DMS114 treated with DMSO at 0.1 percent for 48 hours (cell line): ENCODE results near the gene RIPOR2.
"Not testable (repeated sequence)": the region's sequence is repeated elsewhere in the genome, so short reads cannot be mapped to it uniquely, and the experiment has no call there.

Source experiments
- DNase-seq: peaks from one replicate; lab custom pipeline; 2025; ENCODE audit not compliant: unreplicated experiment; lab: John Stamatoyannopoulos, UW

Gene RIPOR2

DNA sequence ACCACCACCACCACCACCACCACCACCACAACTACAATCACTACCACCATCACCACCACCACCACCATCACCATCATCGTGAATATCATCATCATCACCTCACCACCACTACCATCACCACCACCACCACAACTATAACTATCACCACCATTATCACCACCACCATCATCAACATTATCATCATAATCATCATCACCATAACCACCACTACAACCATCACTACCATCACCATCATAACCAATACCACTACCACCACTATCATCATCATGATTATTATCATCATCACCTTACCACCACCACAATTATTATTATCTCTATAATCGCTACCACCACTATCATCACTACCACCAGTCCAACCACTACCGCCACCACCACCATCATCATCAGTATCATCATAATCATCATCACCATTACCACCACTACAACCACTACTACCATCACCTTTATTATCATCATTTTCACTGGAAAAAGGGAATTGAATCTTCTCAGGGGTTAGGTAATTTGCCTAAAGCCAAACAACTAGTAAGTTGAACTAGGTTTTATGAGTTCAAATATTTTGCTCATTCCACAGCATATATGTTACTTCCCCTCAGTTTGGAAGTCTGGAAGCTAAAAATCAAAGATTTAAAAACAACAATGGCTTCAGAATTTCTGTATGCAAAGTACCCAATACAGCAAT lies 8.3 kb downstream of the RIPOR2 start:
- no peak for DNase-seq

DNA sequence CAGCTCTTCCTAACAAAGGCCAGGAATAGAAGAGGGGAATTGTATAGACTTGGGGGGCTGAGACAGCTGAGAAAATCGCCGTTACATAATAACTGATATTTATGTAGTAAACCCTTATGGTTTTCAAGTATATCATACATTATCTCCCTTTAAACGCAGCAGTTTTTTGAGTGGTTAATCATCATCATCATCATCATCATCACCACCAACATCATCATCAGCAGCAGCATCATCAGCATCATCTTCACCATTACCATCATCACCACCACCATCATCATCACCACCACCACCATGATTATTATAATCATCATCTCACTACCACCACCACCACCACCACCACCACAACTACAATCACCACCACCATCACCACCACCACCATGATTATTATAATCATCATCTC lies 9.1 kb downstream of the RIPOR2 start:
- DNase-seq: not testable (repeated sequence)

GRCh38 chr6:24926192-24926591 lies 9.6 kb downstream of the RIPOR2 start:
- DNase-seq: no peak

- DNase-seq: no peak
Measured at GRCh38 chr6:24925661-24926060, 10.1 kb downstream of the RIPOR2 start.

DNA sequence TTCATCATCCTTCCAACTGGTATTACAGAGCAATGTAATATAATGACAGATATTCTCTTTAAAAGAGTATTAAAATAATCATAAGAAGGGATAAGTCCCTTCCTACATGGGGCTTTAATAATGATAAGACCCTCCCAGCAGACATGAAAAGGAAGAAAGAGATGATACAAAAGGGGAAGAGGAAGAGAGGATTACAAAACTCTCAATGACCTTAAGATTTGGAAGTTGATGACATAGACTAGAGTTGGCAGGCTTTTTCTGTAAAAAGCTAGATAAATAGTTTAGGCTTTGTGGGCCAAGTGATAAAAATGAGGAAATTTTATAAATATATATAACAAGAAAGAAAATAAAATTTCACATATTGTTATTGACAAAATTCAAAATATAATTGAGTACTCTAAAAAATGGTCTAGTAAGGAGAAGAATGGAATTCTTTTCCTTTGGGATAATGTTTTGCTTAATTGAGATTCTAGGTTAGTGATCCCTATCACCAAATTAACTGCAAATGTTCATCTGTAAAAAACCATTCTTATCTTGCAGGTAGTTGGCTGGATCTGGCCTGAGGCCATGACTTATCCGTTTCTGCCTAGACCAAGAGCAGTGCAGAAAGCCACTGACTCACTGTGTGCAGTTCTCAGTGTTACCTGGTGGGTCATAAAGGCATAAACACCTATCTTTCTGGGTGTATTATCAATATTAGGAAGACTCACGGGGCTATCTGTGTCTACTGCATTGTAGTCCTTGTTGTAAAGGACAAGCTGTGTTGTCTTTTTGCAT lies 11.0 kb downstream of the RIPOR2 start:
- no peak for DNase-seq

DNA sequence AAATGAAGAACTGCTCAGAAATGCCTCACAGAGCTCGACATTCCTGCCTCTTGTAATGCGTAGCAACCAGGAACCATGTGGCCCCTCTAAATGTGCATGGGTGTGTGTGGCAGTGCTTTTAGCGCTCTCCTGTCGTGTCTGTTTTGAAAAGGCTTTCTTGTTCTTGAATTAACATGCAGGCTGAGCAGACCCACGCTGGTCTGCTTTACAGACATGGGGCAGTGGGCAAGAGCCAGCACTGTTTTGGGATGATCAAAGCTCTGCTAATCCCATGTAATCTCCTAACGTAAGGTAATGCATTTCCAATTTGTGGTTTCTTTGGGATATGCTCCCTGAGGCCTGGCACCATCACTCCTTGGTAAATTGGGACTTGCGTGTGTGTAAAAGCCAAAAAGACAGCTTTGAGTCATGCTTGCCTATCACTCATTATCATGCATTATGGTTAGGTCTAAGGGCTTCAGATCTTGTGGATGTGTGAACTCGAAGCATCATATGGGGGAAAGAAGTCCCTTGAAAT lies 11.8 kb downstream of the RIPOR2 start:
- DNase-seq: no peak

DNA sequence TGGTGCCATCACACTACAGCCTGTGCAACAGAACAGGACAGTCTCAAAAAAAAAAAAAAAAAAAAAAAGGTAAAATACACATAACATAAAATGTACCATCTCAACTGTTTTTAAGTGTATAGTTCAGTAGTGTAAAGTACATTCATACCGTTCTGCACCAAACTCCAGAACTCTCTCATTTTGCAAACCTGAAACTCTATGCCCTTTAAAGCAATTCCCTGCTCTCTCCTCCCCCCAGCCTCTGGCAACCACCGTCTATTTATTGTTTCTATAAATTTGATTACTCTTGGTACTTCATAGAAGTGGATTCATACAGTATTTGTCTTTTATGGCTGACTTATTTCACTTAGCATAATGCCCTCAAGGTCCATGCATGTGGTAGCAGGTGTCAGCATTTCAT lies 12.9 kb downstream of the RIPOR2 start:
- no peak for DNase-seq

DNA sequence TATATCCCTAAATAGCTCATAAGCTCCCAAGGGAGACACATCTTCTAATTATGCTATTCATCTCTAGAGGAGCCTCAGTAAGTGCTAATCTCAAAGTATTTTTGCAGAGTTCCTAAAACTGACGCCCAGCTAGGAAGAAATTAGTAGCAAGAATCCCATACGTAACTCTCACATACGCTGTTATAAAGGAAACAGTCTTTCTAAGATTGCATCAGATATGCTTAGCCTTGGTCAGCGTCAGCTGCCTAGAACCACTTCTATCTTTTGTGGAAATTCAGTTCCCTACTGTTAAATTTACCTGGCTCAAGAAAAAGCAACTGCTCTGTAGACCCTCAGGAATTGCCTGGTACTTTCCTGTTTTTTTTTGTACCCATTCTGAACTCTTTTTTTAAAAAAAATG lies 13.6 kb downstream of the RIPOR2 start:
- DNase-seq: no peak

GRCh38 chr6:24920136-24920535 lies 15.6 kb downstream of the RIPOR2 start:
- no peak for DNase-seq

DNA sequence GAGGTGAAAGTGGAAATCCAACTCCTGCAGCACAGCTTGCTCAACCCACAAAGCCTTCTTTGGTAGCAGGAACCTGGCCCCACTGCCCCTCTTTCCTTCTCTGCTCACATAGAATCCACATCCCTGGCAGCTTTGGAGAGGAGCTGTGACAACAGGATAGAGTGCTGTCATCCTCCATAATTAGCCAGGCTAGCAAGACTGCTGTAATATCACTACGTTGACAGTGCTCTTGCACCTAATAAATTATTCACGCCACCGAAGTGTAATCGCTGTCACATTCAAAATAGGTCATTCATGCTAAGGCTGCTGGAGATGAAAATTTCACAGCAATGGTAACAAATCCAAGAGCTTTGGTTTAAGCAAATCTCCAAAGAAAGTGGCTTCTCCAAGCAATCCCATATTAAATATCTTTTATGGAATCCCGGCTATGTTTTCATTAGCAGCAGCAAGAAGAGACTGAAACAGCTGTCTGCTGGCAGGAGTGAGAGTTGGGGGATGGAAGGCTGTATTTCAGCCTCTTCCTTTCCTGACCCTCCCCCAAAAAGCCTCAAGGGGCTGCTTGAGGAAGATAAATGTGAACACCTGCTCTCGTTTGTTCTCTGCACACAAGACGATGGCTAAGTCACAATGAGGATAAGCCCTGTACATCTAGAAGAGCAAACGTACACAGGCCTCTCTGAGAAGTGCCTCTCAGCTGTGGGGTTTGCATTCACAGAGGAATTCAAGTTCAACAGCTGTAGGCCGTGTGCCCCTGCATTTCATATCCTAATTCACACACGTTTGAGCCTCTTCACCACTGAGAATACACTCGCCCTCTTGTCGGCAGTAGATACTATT lies 16.5 kb downstream of the RIPOR2 start:
- no peak for DNase-seq

GRCh38 chr6:24918641-24919055 lies 17.1 kb downstream of the RIPOR2 start:
- no peak for DNase-seq

GRCh38 chr6:24916496-24916895 lies 19.3 kb downstream of the RIPOR2 start:
- DNase-seq: no peak

DNA sequence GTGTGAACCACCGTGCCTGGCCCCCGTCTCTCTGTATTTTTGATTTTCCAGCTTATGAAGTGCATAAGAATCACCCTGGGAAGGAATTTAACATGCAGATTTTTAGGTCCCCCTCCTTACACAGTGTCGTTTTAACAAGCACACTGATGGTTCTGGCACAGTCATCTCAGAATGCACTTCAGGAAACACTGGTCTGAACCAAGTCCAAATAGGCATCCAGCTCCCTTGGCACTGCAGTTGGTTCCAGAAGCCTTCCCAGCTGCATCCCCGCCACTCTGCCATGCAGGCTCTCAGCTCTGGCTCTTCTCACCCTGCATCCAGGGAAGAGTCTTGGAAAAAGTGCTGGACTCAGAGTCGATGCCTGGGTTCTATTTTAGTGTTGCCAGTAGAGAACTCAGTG lies 20.1 kb downstream of the RIPOR2 start:
- no peak for DNase-seq

DNA sequence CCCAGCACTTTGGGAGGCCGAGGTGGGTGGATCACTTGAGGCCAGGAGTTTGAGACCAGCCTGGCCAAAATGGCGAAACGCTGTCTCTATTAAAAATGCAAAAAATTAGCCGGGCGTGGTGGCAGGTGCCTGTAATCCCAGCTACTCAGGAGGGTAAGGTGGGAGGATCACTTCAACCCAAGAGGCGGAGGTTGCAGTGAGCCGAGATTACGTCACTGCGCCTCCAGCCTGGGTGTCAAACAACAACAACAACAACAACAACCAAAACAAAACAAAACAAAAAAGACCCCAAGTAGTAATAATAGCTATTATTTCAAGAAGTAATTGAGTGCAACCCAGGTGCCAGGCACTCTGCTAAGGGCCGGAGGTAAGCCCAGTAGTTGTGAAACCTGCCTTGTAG lies 21.7 kb downstream of the RIPOR2 start:
- DNase-seq: not testable (repeated sequence)

- DNase-seq: no peak
Measured at GRCh38 chr6:24911796-24912382, 23.9 kb downstream of the RIPOR2 start.

- DNase-seq: no peak
Measured at GRCh38 chr6:24910961-24911725, 24.6 kb downstream of the RIPOR2 start.

GRCh38 chr6:24910331-24910960 lies 25.3 kb downstream of the RIPOR2 start:
- no peak for DNase-seq

DNA sequence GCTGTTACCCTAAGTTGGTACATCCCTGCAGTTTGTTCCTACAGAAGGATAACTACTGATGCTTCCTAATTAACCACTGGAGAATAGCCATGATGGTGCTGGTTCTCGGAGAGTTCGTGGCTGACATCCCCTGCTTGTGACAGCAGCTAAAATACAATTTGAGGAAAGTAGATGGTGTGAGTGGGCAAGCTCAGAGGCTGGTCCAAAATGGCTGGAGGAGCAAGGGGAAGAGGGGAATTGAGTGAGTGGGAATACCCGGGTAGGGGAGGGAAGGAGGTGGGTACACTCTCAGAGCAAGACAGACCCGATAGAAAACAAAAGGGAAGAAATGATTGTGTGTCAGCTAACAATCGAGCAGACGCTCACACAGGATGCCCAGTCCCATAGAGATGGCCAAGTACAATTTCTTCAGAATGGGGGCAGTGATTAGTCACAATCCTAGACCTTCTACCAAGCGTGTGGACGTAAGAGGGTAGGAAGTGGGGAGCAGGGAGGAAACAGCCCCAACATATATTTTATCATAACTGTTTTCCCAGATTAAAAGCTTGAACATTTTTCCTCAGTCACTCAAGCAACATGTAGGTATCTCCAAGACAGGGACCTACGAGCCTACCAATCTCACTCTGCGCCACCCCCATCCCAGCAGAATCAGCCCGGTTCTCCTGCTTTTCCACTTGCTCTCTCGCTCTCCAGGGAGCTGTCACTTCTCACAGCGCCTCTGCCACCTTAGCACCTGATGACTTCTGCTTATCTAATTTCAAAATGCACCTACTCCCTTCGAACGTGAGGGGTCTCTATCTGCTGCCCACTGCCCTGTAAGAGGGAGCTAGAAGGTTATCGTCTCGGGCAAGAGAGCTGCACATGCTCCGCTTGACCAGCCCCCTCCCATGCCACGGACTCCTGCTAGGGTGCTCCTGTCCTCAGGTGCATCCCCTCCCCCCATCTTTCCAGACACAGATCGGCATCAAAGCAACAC lies 26.2 kb downstream of the RIPOR2 start:
- DNase-seq: no peak

- no peak for DNase-seq
Measured at GRCh38 chr6:24908650-24909035, 27.1 kb downstream of the RIPOR2 start.
